ENCODE measurements around the gene ABCD1. TPM values are rescaled to one million over a fixed set of nuclear protein-coding genes. Genes with fewer than 3 reads are reported as not detected.

ABCD1 gene
- total and polyA plus RNA-seq, 9 of the 15 experiments (the other 6 are each of a cell fraction or from before 2014, with no cell fraction given), result 0.07 to 6.9 (median 2.2) TPM

DNA sequence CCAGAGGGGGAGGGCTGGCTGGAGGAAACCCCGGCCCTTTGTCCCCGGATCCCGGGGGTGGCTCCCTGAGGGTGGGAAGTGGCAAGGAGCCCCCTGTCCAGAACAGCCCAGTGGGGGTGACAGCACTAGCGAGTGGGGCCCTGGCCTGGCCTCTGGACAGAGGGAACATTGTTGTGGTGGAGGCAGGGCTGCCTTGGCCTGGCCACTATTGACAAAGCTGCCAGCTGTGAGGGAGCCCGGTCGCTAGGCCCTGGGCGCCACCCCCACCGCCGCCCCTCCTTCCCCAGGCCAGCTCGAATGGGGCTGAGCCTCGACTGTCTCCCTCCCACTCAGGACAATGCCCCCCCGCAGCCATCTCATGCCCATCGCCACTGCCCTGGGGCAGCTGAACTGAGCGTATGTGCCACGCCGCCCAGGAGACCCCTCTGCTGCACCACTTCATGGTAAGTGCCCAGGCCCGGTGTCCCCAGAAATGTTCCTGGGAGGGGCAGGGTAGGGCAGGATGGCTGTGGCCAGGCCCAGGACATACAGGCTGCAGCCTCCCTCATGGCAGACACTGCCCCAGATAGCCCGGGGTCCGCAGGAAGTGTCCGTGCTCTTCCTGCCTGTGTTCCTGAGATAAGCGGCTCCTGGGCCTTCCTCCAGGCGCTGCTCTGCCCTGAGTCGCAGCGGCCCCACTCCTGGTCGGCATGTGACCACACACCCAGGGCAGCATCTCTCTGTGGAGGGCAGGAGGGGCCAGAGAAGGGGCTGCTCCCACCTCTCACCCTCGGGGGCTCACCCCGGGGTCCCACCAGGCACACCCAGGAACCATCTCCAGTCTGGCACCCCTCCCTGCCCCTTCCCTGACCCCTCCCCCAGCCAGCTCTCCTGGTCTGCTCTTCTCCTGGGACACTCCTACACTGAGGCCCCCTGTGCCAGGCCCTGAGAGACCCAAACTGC lies 40.8 kb downstream of the ABCD1 start (continued):
- no peak for TF ChIP-seq BDP1 (IDR thresholded peaks at IDR 0.05; ENCODE audit: insufficient read depth, insufficient read length)
- no peak for TF ChIP-seq PPARD (CRISPR knock-in tag; IDR thresholded peaks at IDR 0.05)
- TF ChIP-seq CTBP1 (IDR thresholded peaks at IDR 0.05; ENCODE audit: borderline replicate concordance), result peak; percentile 62; the same call in 1 of the 2 replicates
- TF ChIP-seq TARDBP (IDR thresholded peaks at IDR 0.05), result no peak
- TF ChIP-seq, protein P1, sequence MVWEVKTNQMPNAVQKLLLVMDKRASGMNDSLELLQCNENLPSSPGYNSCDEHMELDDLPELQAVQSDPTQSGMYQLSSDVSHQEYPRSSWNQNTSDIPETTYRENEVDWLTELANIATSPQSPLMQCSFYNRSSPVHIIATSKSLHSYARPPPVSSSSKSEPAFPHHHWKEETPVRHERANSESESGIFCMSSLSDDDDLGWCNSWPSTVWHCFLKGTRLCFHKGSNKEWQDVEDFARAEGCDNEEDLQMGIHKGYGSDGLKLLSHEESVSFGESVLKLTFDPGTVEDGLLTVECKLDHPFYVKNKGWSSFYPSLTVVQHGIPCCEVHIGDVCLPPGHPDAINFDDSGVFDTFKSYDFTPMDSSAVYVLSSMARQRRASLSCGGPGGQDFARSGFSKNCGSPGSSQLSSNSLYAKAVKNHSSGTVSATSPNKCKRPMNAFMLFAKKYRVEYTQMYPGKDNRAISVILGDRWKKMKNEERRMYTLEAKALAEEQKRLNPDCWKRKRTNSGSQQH (CRISPR knock-in tag; IDR thresholded peaks at IDR 0.05), result no peak; the same call in 1 of the 2 replicates
- TF ChIP-seq NR2C1 (IDR thresholded peaks at IDR 0.05), result no peak
- no peak for TF ChIP-seq NR2C1 (tag; IDR thresholded peaks at IDR 0.05)
- TF ChIP-seq, protein P2, sequence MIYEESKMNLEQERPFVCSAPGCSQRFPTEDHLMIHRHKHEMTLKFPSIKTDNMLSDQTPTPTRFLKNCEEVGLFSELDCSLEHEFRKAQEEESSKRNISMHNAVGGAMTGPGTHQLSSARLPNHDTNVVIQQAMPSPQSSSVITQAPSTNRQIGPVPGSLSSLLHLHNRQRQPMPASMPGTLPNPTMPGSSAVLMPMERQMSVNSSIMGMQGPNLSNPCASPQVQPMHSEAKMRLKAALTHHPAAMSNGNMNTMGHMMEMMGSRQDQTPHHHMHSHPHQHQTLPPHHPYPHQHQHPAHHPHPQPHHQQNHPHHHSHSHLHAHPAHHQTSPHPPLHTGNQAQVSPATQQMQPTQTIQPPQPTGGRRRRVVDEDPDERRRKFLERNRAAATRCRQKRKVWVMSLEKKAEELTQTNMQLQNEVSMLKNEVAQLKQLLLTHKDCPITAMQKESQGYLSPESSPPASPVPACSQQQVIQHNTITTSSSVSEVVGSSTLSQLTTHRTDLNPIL (CRISPR knock-in tag; IDR thresholded peaks at IDR 0.05), result no peak
- peak; percentile 94 for TF ChIP-seq TCF3 (CRISPR knock-in tag; IDR thresholded peaks at IDR 0.05)
- no peak for TF ChIP-seq NCOA6 (IDR thresholded peaks at IDR 0.05)
- TF ChIP-seq ZNF609 (CRISPR knock-in tag; IDR thresholded peaks at IDR 0.05; ENCODE audit: borderline replicate concordance), result no peak
- TF ChIP-seq RFX5 (IDR thresholded peaks at IDR 0.05; ENCODE audit: low read depth, low read length), result no peak
- TF ChIP-seq TEAD4 (IDR thresholded peaks at IDR 0.05; ENCODE audit: low read length), result peak; percentile 85
- no peak for TF ChIP-seq TEAD4 (CRISPR knock-in tag; IDR thresholded peaks at IDR 0.05; ENCODE audit: borderline replicate concordance)
- peak; percentile 82 for TF ChIP-seq SMARCA4 (IDR thresholded peaks at IDR 0.05)
- no peak for TF ChIP-seq PTTG1 (tag; IDR thresholded peaks at IDR 0.05; ENCODE audit: low read depth)
- TF ChIP-seq JUND (IDR thresholded peaks at IDR 0.05; ENCODE audit: borderline replicate concordance, low read depth, low read length), result peak; percentile 45; the same call in 1 of the 2 replicates
- no peak; the same call in 2 of the 3 replicates for TF ChIP-seq JUND (tag; IDR thresholded peaks at IDR 0.05; ENCODE audit: borderline replicate concordance, low read depth, low read length)
- TF ChIP-seq TBP (optimal IDR thresholded peaks at IDR 0.05; ENCODE audit: low read depth, low read length), result peak; percentile 64
- no peak for TF ChIP-seq ZNF75A (CRISPR knock-in tag; IDR thresholded peaks at IDR 0.05)
- TF ChIP-seq ZNF184 (CRISPR knock-in tag; IDR thresholded peaks at IDR 0.05), result no peak
- no peak for TF ChIP-seq RBM17 (IDR thresholded peaks at IDR 0.05; ENCODE audit: borderline replicate concordance, low read depth, low read length)
- TF ChIP-seq CBX5 (IDR thresholded peaks at IDR 0.05; ENCODE audit: borderline replicate concordance, low read depth), result no peak
